Measurements from ENCODE around the gene FBXW8.

The FBXW8 gene

DNA sequence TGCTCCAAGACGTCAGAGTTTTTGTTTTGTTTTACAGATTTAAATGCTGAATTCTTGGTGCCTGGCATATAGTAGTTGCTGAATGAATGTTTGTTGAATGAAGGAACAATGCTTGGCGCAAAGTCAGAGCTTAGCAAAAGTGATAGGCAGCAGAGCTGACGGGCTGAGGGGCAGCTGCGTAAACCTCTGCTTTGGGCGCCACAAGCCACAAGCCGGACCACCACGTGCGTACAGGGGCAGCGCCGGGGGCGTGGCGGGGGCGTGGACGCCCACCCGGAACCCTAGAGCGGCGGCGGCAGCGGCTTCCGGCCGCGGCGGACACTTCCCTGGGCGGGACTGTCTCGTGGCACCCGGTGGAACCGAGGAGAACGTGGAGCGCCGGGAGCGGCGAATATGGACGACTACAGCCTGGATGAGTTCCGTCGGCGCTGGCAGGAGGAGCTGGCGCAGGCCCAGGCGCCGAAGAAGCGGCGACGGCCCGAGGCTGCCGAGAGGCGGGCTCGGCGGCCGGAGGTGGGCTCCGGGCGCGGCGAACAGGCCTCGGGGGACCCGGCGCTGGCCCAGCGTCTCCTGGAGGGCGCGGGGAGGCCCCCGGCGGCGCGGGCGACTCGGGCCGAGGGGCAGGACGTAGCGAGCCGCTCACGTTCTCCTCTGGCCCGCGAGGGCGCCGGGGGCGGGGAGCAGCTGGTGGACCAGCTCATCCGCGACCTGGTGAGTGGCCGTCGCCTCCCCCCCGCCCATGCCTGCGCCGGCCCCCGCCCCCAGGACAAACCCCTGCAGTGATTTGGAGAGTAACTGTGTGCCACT lies at the start of gene FBXW8:
Gene FBXW8 (plus strand): TSS at position 306 of the 807 bp plus-strand sequence. CDS start 88 bp downstream, at position 394.
- no peak for DNase-seq

DNA sequence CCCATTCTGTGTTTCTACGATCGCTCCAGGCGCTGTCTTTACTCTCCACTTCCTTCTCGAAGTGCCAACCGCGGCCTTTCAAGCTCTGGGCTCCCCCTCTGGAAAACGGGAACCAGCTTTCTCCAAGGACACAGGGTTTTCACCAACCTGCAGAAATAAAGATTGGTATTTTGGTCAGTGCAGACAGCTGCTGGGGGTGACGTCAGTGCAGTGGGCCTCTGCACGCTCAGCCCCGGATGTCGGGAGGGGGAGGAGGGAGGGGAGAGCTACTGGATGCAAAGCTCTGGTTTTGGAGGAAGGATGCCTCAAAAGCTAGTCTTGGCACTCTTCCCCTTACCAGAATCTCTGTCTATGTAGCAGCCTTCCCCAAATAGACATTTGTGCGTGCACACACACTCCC lies 49.4 kb upstream of the FBXW8 start:
- DNase-seq = no peak

DNA sequence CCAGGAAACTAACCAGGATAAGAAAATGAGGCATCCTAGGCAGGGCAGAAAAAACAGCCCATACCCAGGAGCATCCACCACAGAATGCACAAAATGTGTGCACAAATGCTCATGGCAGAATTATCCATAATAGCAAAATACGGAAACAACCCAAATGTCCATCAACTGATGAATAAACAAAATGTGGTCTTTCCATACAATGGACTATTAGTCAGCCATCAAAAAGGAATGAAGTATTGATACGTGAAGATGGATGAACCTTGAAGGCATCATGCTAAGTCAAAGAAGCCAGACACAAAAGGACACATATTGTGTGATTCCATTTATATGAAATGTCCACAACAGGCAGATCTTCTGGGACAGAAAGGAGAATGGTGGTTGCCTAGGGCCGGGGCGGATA lies 48.6 kb upstream of the FBXW8 start:
- no peak for DNase-seq

- DNase-seq = no peak
Observed at GRCh38 chr12:116863275-116863767, 47.4 kb upstream of the FBXW8 start.

- DNase-seq = no peak
Observed at GRCh38 chr12:116864371-116865160, 46.2 kb upstream of the FBXW8 start.

- no peak for DNase-seq
Observed at GRCh38 chr12:116867523-116867922, 43.2 kb upstream of the FBXW8 start.

DNA sequence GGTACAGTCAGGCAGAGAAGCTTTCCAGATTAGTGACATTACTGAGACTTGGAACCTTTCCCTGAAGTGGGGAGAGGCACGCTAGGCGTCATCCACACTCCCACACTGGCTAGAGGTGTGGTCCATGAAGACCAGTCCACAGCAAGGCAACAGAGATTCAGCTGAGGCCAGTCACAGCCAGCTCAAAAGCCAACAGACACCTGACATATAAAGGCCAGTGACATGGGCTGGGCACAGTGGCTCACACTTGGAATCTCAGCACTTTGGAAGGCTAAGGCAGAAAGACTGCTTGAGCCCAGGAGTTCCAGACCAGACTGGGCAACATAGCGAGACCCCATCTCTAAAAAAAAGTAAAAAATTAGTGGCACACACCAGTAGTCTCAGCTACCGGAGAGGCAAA lies 40.4 kb upstream of the FBXW8 start:
- DNase-seq = no peak

DNA sequence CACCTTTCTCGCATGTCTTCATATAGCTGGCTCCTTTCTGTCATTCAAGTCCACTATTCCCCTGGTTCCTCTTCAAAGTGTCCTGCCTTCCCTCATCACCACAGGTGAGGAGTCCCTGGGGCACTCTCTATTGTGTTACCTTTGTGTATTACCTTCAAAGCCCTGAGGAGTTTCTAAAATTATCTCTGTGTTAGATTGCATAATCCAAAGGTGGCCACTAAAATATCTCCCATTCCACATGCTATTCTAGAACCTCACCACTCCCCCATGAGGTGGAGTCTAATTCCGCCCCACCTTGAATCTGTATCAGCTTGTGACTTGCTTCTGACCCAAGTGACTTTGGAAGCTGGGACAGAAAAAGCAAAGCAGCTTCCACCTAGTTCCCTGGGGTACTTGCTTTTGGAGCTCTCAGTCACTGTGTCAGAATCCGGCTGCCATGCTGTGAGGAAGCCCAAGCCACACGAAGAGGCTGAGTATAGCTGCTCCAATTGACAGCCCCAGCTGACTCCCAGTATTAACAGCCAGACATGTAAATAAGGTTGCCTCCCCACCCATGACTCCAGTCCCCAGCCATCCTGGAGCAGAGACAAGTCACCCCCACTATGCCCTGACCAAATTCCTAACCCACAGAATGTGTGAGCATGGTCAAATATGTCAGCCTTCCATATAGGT lies 36.3 kb upstream of the FBXW8 start:
- no peak for DNase-seq

DNA sequence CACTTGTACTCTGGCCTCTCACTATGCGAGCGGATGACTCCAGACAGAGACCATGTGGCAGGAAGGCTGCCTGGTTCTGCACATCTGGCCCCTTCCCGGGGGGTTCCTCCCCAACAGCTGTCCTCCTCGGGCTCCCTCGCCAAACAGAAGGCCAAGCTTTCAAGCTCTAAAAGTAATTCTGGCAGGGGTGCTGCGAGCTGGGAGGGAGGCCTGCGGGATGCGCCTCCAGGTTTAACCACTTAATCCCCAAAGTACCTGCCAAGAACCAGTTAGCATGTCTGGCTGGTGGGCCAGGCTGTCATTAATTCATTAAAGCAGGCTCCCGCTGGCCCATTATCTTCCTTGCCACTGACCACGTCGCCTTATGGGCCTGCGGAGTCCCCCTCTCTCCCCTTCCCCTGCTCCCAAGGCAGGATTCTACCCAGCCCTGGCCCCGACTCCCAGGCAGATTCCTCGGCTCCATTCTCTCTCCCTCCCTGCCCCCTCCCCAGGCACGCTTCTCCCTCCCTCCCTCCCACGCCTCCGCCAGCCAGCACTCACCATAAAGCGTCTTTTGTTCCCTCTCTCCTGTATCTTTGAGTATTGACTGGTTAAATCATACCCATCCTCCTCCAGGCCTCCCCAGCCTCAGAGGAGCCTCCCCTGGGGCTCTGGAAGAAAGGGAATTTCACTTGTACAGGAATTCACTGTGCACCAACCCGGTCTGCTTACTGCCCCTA lies 34.4 kb upstream of the FBXW8 start:
- DNase-seq = peak; percentile 63

GRCh38 chr12:116878567-116879508 lies 31.9 kb upstream of the FBXW8 start:
- DNase-seq = no peak

DNA sequence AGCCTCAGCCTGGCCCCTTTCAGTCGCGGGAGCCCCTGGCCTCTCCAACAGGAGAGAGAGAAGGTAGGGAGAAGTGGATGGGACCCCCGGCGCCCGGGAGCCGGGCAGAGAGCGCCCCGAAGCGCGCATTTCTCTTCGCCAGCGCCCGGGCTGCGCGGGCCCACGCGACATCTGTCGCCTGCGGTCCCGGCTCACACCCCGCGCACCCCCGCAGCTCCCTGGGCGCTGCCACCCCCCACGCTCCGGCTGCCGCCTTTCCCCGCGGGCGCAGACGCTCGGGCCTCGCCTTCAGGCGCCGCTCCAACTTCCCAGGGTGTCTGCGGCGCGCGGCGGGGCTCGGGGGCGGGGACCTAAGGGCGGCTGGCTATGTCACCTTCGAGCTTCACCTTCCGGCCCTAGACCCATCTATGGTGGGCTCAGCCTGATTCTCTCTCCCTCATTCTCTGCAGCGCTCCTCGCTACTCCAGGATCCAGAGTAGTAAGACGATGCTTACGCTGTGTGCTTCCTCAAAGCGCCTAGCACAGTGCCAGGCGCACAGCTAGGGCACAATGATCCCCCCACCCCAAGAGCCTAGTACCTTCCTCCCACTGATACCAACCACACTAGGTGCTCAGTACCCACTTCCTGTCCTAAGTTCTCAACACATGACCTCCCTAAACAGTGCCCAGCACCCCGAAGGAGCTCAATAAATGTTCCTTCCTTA lies 31.1 kb upstream of the FBXW8 start:
- no peak for DNase-seq

- DNase-seq = no peak
Observed at GRCh38 chr12:116880213-116880816, 30.4 kb upstream of the FBXW8 start.

DNA sequence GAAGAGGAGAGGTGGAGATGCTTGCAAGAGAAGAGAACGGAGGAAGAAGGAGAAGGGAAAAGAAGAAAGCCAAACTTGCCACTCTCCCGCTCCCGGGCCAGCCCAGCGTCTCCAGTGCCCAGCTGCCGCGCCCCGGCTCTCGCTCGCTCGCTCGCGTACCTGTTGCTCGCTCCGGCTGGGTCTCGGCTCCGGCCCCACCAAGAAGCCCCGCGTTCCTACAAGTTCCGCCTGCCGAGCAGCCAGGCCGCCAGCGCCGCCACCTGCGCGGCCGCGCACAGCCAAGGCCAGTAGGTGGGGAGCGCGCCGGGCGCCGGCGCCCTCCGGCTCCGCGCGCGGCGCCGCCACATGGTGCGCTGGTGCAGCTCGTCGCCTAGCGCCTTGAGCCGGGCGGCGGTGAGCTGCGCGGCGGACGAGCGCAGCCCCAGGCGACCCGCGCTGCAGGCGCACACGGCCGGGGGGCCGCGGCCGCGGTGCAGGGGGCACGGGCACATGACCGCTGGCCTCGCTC lies 29.9 kb upstream of the FBXW8 start:
- no peak for DNase-seq

GRCh38 chr12:116881325-116881876 lies 29.3 kb upstream of the FBXW8 start, which contains the start of gene HRK:
TSS of gene HRK (minus strand) at chr12:116881441. CDS start at chr12:116881307, 134 bp downstream.
- DNase-seq = no peak

DNA sequence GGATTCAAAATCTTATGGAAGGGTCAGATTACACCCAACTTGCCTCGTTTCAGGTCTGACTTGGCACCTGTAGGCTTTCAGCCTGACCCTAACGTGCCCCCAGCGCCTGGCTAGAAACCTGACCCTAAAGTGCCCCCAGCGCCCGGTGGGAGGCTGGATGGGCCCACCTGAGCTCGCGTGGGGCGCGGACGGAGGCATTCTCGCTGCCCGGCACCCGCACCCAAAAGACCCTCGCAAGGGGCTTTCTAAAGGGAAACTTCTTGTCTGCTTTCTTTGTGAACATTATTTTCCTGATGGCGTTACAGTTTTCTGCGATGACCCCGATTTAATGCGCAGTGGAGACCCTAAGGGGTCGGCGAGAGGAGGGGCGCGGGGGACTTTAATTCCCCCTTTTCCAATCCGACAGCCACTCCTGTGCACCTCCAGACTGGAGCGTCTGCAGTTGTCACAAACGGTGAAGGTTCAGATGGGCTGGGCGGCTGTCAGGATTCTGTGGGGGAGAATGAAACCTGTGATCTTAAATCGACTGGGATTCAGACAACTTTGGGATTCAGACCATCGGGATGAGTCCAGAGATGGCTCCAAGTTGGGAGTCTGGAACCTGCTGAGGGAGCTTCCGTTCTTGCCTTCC lies 28.8 kb upstream of the FBXW8 start:
- DNase-seq = no peak

- peak; percentile 31 for DNase-seq
Observed at GRCh38 chr12:116882742-116883141, 28.0 kb upstream of the FBXW8 start.

- DNase-seq = no peak
Observed at GRCh38 chr12:116884871-116885270, 25.9 kb upstream of the FBXW8 start.

GRCh38 chr12:116885491-116885890 lies 25.3 kb upstream of the FBXW8 start:
- DNase-seq = no peak

DNA sequence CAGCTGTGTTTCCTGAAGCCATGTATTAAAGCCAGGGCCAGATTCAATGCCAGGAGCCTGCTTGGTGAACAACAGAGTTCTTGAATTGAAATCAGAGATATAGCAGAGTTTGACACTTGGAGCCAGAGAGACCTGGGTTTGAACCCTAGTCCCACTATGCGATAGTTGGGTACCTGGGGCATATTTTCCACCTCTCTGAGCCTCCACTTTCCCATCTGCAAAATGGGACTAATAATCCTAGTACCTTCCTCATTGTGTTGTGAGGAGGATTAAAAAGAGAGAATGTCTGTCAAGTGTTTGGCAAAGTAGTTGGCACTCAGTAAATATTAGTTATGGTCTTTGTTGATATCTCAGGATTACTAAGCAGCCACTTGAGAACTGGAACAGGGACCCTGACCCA lies 23.5 kb upstream of the FBXW8 start:
- DNase-seq = no peak

Data from NCI-H1694 (cell line).